Skeletal muscle tissue (tissue), 4 donors: ENCODE measurements around the gene VIPR2. TPM values are rescaled to one million over a fixed set of nuclear protein-coding genes. Genes with fewer than 3 reads are reported as not detected.
"Not testable (repeated sequence)": the region's sequence is repeated elsewhere in the genome, so short reads cannot be mapped to it uniquely, and the experiment has no call there.

Experiments used
- H3K27ac ChIP-seq: one replicate; pipeline ENCODE4 v1.7.0; 2013; ENCODE audit warnings: mild to moderate bottlenecking, low read depth, low read length, inconsistent platforms
- H3K27me3 ChIP-seq, 3 donors: one replicate each; pipeline ENCODE4 v1.7.0; 2013; ENCODE audit warnings: low read length in 3 of 3; ENCODE audit not compliant: control insufficient read depth in 3 of 3, insufficient read depth in 3 of 3
- H3K36me3 ChIP-seq, 3 donors: one replicate each; pipeline ENCODE4 v1.7.0; 2013; ENCODE audit warnings: low read length in 3 of 3; ENCODE audit not compliant: control insufficient read depth in 3 of 3, insufficient read depth in 3 of 3
- H3K4me1 ChIP-seq, 3 donors: one replicate each; pipeline ENCODE4 v1.7.0; 2013; ENCODE audit warnings: low read length in 3 of 3, mild to moderate bottlenecking in 3 of 3; ENCODE audit not compliant: control insufficient read depth in 3 of 3, insufficient read depth in 3 of 3
- H3K4me3 ChIP-seq, 3 donors: one replicate each; pipeline ENCODE4 v1.7.0; 2013; ENCODE audit warnings: low read length in 3 of 3
- H3K9ac ChIP-seq, 3 donors: one replicate each; pipeline ENCODE4 v1.7.0; 2013; ENCODE audit warnings: low read length in 3 of 3, mild to moderate bottlenecking in 3 of 3, moderate library complexity in 2 of 3, low read depth in 1 of 3
- H3K9me3 ChIP-seq, 3 donors: one replicate each; pipeline ENCODE4 v1.7.0; 2013; ENCODE audit warnings: low read length in 3 of 3; ENCODE audit not compliant: control insufficient read depth in 3 of 3
- total RNA-seq: library from RNA; depleted of rRNA; stranded (reverse); fragments of >200 nt; gene quantifications from one replicate; pipeline ENCODE4 v1.2.3, GENCODE V29; 2014
- donor health status: Osteomylitis.

VIPR2 gene
- total RNA-seq, 1 donor from 2014 or later = 6.3 TPM

GRCh38 chr7:159107161-159107892 lies 37.3 kb downstream of the VIPR2 start:
- Histone ChIP-seq H3K9ac (no peak overlapping the region), H3K4me3 (no peak overlapping the region), H3K4me1 (peaks cover 9 to 38% (median 27%) of the 10 kb centered on the region in 3 donors), H3K27ac (no peak overlapping the region), H3K36me3 (peaks cover 0 to 2% (median 0%) of the 10 kb centered on the region in 3 donors), H3K27me3 (peaks cover 0 to 3% (median 3%) of the 10 kb centered on the region in 3 donors), H3K9me3 (no peaks in the 10 kb centered on the region)

GRCh38 chr7:159105832-159106811 lies 38.5 kb downstream of the VIPR2 start:
- Histone ChIP-seq H3K27ac (peak overlapping the region; percentile 39), H3K4me1 (peaks cover 9 to 38% (median 27%) of the 10 kb centered on the region in 3 donors), H3K36me3 (peaks cover 0 to 2% (median 0%) of the 10 kb centered on the region in 3 donors), H3K9ac (no peak overlapping the region), H3K9me3 (no peaks in the 10 kb centered on the region), H3K27me3 (no peaks in the 10 kb centered on the region), H3K4me3 (no peak overlapping the region)

- Histone ChIP-seq H3K27me3 (no peaks in the 10 kb centered on the region), H3K36me3 (peaks cover 0 to 2% (median 0%) of the 10 kb centered on the region in 3 donors), H3K27ac (peak overlapping the region; percentile 75), H3K9ac (peak overlapping the region in 1 of 3 donors; percentile 54), H3K4me1 (peaks cover 9 to 41% (median 27%) of the 10 kb centered on the region in 3 donors), H3K9me3 (no peaks in the 10 kb centered on the region), H3K4me3 (no peak overlapping the region)
Measured at GRCh38 chr7:159105066-159105780, 39.4 kb downstream of the VIPR2 start.

- H3K4me1 ChIP-seq = peaks cover 12 to 50% (median 30%) of the 10 kb centered on the region in 3 donors
- no peaks in the 10 kb centered on the region for H3K9me3 ChIP-seq
- peaks cover 0 to 2% (median 0%) of the 10 kb centered on the region in 3 donors for H3K36me3 ChIP-seq
- peak overlapping the region; percentile 50 to 51 (median 50) for H3K9ac ChIP-seq
- peak overlapping the region; percentile 75 for H3K27ac ChIP-seq
- H3K27me3 ChIP-seq = no peaks in the 10 kb centered on the region
- peak overlapping the region in 2 of 3 donors; percentile 2 to 32 for H3K4me3 ChIP-seq
Measured at GRCh38 chr7:159104188-159104920, 40.3 kb downstream of the VIPR2 start.

- Histone ChIP-seq H3K36me3 (peaks cover 0 to 2% (median 0%) of the 10 kb centered on the region in 3 donors), H3K27me3 (no peaks in the 10 kb centered on the region), H3K27ac (peak overlapping the region; percentile 75), H3K4me3 (no peak overlapping the region), H3K9ac (peak overlapping the region in 2 of 3 donors; percentile 50), H3K4me1 (peaks cover 19 to 56% (median 36%) of the 10 kb centered on the region in 3 donors), H3K9me3 (no peaks in the 10 kb centered on the region)
Measured at GRCh38 chr7:159103382-159104187, 41.1 kb downstream of the VIPR2 start.

GRCh38 chr7:159102681-159103381 lies 41.8 kb downstream of the VIPR2 start:
- Histone ChIP-seq H3K4me3 (no peak overlapping the region), H3K27ac (no peak overlapping the region), H3K27me3 (no peaks in the 10 kb centered on the region), H3K36me3 (peaks cover 0 to 2% (median 0%) of the 10 kb centered on the region in 3 donors), H3K4me1 (peaks cover 27 to 60% (median 43%) of the 10 kb centered on the region in 3 donors), H3K9ac (no peak overlapping the region), H3K9me3 (no peaks in the 10 kb centered on the region)

GRCh38 chr7:159101661-159102091 lies 43.0 kb downstream of the VIPR2 start:
- H3K36me3 ChIP-seq, H3K27me3 ChIP-seq, H3K27ac ChIP-seq, H3K4me3 ChIP-seq, H3K9me3 ChIP-seq, H3K9ac ChIP-seq: not testable (repeated sequence)
- peaks cover 35 to 60% (median 53%) of the 10 kb centered on the region in 3 donors for H3K4me1 ChIP-seq

GRCh38 chr7:159101083-159101395 lies 43.6 kb downstream of the VIPR2 start:
- not testable (repeated sequence) for H3K36me3 ChIP-seq, H3K4me3 ChIP-seq, H3K9me3 ChIP-seq, H3K27ac ChIP-seq, H3K9ac ChIP-seq, H3K27me3 ChIP-seq
- peaks cover 42 to 65% (median 58%) of the 10 kb centered on the region in 3 donors for H3K4me1 ChIP-seq
